ENCODE measurements around the gene CHCHD3.

Gene CHCHD3

DNA sequence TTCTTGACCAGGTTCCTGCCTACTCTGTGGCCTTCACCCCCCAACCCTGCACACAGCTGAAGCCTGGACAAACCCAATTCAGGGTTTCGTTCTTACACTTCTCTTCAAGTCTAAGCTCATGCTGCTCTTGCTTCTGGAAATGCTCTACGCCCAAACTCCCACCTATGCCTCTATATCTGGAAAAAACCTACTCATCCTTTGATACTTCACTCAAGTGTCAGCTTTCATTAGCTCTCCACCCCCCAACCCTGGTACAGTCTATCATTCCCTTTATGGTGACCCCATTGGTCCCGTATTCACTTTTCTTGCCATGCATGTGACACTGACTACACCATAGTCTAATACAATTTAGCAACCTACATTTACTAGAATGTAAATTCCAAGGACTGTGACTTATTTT lies 284.7 kb downstream of the CHCHD3 start:
- no peak for DNase-seq

DNA sequence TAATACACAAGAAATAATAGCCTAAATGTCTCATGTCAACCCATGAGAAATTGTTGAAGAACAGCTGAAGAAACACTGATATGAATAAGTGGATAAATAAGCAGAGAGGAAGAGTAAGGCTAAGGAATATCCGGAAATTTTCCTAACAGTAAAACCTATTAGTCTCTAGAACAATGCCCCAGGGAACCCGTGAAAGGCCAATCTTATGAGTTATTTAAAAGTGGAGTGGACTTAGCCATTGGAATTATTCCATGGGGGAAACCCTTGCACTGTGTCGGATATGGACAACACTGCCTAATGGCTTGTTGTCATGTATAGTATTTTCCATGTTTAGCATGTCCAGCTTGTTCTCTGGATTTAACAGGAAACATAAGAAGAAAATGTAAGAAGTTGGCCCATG lies 288.4 kb downstream of the CHCHD3 start:
- DNase-seq: no peak

DNA sequence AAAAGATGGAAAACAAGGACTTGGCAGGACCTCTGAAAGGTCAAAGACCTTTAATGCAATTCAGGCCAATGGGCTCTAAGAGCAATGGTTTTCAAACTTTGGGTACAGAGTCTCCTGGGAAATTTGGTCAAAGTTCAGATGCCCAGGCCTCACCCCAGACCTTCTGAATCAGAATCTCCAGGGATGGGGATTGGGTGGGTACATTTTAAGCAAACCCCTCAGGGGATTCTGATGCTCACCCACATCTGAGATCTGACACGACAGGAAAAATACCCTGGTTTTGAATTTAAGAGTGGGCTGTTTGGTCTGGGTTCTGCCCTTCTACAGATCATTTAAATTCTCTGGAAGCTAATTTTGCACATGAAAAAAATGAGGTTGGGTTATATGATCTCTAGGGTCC lies 290.9 kb downstream of the CHCHD3 start:
- DNase-seq: no peak

- no peak for DNase-seq
These were observed 291.8 kb downstream of the CHCHD3 start for GRCh38 chr7:132790104-132790503.

GRCh38 chr7:132789281-132789680 lies 292.6 kb downstream of the CHCHD3 start:
- DNase-seq: no peak

GRCh38 chr7:132785870-132786269 lies 296.0 kb downstream of the CHCHD3 start:
- no peak for DNase-seq

- no peak for DNase-seq
These were observed 297.5 kb downstream of the CHCHD3 start for GRCh38 chr7:132784406-132784805.

GRCh38 chr7:132783824-132784223 lies 298.1 kb downstream of the CHCHD3 start:
- DNase-seq: no peak

GRCh38 chr7:132782777-132783640 lies 298.9 kb downstream of the CHCHD3 start:
- no peak for DNase-seq

GRCh38 chr7:132780822-132781221 lies 301.1 kb downstream of the CHCHD3 start:
- DNase-seq: no peak

DNA sequence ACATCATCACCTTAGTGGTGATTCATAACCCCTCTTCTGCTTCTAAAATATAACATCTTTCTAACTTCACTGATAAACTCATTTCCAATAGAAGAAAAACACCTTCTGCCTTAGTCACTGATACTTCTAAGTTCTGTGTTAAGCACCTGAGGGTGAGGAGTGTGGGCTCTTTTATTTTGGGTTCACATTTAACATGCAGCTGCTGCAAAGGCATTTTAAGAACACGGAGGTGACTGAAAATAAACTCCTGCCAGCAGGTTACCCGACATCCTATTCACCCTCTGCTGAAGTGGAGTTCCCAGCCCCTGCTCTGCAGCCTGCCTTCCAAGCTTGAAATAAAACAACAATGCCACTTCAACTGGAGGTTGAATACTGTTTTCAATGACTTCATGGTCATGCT lies 302.7 kb downstream of the CHCHD3 start:
- DNase-seq: no peak

DNA sequence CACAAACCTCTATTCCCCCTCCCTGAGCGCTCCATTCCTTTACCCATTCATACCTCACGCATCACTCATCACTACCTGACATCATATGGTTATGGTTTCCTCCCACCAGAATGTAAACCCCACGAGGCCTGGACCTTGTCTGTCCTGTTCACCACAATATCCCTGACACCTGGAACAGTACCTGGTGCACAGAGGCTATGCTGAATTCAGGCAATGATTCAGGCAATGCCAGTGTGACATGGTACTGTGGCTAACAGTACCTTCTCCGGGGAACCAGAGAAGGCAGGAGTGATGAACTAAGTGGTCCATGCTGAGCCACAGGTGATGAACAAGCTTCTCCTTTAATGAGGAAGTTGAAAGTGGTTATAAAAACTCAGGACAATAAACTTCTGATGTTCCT lies 303.1 kb downstream of the CHCHD3 start:
- no peak for DNase-seq

DNA sequence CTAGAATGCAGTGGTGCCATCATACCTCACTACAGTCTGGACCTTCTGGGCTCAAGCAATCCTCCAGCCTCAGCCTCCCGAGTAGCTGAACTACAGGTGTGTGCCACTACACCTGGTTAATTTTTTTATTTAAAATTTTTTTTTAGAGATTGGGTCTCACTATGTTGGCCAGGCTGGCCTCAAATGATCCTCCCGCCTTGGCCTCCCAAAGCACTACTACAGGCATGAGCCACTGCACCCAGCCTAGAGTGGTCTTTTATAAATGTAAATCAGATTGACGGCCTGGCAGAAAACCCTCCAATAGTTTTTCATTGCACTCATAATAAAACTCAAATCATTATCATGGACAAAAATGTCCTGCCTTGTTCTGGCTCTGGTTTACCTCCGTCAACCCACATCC lies 303.9 kb downstream of the CHCHD3 start:
- no peak for DNase-seq

GRCh38 chr7:132777414-132777813 lies 304.5 kb downstream of the CHCHD3 start:
- no peak for DNase-seq

GRCh38 chr7:132776048-132776620 lies 305.8 kb downstream of the CHCHD3 start:
- DNase-seq: no peak

GRCh38 chr7:132773527-132773956 lies 308.3 kb downstream of the CHCHD3 start:
- no peak for DNase-seq

- DNase-seq: peak; percentile 5
These were observed 310.6 kb downstream of the CHCHD3 start for GRCh38 chr7:132771301-132771730.

GRCh38 chr7:132770055-132770454 lies 311.8 kb downstream of the CHCHD3 start:
- DNase-seq: no peak

DNA sequence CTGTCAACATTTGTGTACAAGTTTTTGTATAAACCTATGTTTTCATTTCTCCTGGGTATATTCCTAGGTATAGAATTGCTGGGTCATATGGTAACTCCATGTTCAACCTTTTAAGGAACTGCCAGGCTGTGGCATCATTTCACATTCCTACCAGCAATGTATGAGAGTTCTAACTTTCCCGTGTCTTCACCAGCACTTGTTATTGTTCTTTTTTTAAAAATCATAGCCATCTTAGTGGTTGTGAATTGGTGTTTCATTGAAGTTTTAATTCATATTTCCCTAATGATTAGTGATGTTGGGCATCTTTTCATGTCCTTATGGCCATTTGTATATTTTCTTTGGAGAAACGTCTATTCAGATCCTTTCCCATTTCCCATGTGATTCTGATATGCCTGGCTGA lies 312.6 kb downstream of the CHCHD3 start:
- DNase-seq: no peak

DNA sequence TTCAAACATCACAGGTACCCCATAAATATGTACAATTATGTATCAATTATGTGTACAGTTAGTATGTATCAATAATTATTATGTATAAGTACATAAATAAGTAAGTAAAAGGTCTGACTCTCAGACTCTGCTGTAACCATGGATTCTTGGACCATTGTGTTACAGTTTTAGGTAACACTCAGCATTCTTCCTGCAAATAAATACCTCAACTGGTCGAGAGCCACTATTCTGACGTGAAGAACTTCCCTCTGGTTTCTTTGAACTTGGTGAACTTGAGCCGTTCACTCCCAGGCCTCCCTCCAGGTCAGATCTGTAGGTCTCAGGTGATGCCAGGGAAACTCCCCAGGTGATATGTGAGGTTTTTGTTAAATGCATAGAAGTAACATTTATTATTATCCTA lies 313.8 kb downstream of the CHCHD3 start:
- DNase-seq: no peak

GRCh38 chr7:132767378-132767777 lies 314.5 kb downstream of the CHCHD3 start:
- DNase-seq: no peak

DNA sequence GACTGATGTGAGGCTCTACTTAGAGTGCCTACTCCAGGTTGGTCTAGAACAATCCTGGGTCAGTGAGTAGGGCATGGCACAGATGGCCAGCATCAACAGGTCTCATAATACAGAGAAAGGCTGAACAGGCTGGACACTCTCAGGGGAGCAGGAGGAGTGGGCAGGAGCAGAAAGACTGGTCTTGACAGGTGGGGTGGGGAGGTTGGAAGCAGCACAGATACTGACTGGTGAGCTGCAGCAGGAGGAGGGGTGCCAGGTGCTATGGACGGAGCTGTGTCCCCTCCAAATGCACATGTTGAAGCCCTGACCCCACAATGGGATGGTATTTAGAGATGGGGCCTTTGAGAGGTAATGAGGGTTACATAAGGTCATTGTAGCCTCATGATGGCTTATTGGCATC lies 315.2 kb downstream of the CHCHD3 start:
- DNase-seq: no peak

GRCh38 chr7:132765861-132766260 lies 316.0 kb downstream of the CHCHD3 start:
- no peak for DNase-seq

GRCh38 chr7:132764762-132765161 lies 317.1 kb downstream of the CHCHD3 start:
- DNase-seq: no peak

- DNase-seq: no peak
These were observed 321.0 kb downstream of the CHCHD3 start for GRCh38 chr7:132760866-132761265.
